ENCODE results near the gene XPR1. TPM values are rescaled to one million over a fixed set of nuclear protein-coding genes. Genes with fewer than 3 reads are reported as not detected.

Gene XPR1
- total RNA-seq, 1 donor from 2014 or later: 21.4 TPM

GRCh38 chr1:180884588-180885300, 252.9 kb downstream of the XPR1 start:
- TF ChIP-seq, protein P1, sequence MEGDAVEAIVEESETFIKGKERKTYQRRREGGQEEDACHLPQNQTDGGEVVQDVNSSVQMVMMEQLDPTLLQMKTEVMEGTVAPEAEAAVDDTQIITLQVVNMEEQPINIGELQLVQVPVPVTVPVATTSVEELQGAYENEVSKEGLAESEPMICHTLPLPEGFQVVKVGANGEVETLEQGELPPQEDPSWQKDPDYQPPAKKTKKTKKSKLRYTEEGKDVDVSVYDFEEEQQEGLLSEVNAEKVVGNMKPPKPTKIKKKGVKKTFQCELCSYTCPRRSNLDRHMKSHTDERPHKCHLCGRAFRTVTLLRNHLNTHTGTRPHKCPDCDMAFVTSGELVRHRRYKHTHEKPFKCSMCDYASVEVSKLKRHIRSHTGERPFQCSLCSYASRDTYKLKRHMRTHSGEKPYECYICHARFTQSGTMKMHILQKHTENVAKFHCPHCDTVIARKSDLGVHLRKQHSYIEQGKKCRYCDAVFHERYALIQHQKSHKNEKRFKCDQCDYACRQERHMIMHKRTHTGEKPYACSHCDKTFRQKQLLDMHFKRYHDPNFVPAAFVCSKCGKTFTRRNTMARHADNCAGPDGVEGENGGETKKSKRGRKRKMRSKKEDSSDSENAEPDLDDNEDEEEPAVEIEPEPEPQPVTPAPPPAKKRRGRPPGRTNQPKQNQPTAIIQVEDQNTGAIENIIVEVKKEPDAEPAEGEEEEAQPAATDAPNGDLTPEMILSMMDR (IDR thresholded peaks at IDR 0.05): no peak
- Mint-ChIP-seq H3K4me1 (ENCODE audit: unreplicated experiment) (peaks cover 5% of the 10 kb centered on the region), H3K27ac (ENCODE audit: unreplicated experiment) (no peak overlapping the region), H3K9me3 (ENCODE audit: unreplicated experiment) (no peaks in the 10 kb centered on the region), H3K27me3 (ENCODE audit: unreplicated experiment) (no peaks in the 10 kb centered on the region), H3K4me3 (ENCODE audit: unreplicated experiment) (no peak overlapping the region), H3K36me3 (ENCODE audit: unreplicated experiment) (peaks cover 2% of the 10 kb centered on the region)
- no peak for DNase-seq (ENCODE audit: extremely low spot score, unreplicated experiment)

GRCh38 chr1:180886338-180886737, 254.5 kb downstream of the XPR1 start:
- Mint-ChIP-seq H3K27me3 (ENCODE audit: unreplicated experiment) (no peaks in the 10 kb centered on the region), H3K4me3 (ENCODE audit: unreplicated experiment) (no peak overlapping the region), H3K4me1 (ENCODE audit: unreplicated experiment) (peaks cover 5% of the 10 kb centered on the region), H3K9me3 (ENCODE audit: unreplicated experiment) (no peaks in the 10 kb centered on the region), H3K27ac (ENCODE audit: unreplicated experiment) (no peak overlapping the region), H3K36me3 (ENCODE audit: unreplicated experiment) (no peaks in the 10 kb centered on the region)
- no peak for DNase-seq (ENCODE audit: extremely low spot score, unreplicated experiment)
- TF ChIP-seq, protein P1 (IDR thresholded peaks at IDR 0.05): no peak

DNA sequence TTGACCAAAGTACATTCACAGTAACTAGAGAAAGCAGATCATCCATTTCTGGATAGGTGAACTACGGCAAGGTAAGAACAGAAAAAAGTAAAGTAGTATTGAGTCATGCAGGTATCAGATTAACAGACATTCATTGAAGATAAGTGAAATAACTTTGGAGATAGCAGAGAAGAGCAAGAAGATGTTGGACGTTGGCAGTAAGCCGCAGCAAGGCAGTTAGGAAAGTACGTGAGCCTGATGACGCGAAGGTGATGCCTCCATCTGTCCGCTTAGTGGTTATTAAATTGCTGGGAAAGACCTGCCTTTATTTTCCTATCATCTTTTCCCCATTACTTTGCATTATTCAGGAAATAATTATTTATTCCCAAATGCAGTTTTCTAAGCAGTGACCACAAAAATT, 256.0 kb downstream of the XPR1 start:
- Mint-ChIP-seq H3K36me3 (ENCODE audit: unreplicated experiment) (no peaks in the 10 kb centered on the region), H3K9me3 (ENCODE audit: unreplicated experiment) (no peaks in the 10 kb centered on the region), H3K4me1 (ENCODE audit: unreplicated experiment) (no peaks in the 10 kb centered on the region), H3K27ac (ENCODE audit: unreplicated experiment) (no peak overlapping the region), H3K4me3 (ENCODE audit: unreplicated experiment) (no peak overlapping the region), H3K27me3 (ENCODE audit: unreplicated experiment) (no peaks in the 10 kb centered on the region)
- no peak for DNase-seq (ENCODE audit: extremely low spot score, unreplicated experiment)
- TF ChIP-seq, protein P1 (IDR thresholded peaks at IDR 0.05): no peak

DNA sequence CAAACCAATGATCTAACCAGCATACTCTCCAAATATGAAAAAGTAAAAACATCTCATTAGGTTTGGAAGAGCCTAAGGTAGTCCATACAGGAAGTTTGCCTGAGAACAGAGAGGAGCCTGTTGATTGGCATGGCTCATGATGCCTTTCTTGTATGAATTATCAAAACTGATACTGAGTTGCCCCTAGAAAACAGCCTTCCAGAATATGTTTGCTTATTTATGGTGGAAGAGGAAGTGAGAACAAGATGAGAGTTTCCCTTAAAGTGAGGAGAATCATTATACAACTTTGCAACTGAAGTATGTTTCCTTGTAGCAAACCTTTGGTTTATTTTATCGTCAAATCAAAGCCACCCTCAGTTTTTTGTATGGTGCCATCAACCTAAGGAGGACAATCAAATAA, 257.0 kb downstream of the XPR1 start:
- H3K27ac Mint-ChIP-seq (ENCODE audit: unreplicated experiment): no peak overlapping the region
- no peaks in the 10 kb centered on the region for H3K4me1 Mint-ChIP-seq (ENCODE audit: unreplicated experiment)
- DNase-seq (ENCODE audit: extremely low spot score, unreplicated experiment): no peak
- H3K9me3 Mint-ChIP-seq (ENCODE audit: unreplicated experiment): no peaks in the 10 kb centered on the region
- H3K36me3 Mint-ChIP-seq (ENCODE audit: unreplicated experiment): no peaks in the 10 kb centered on the region
- no peak overlapping the region for H3K4me3 Mint-ChIP-seq (ENCODE audit: unreplicated experiment)
- TF ChIP-seq, protein P1 (IDR thresholded peaks at IDR 0.05): no peak
- H3K27me3 Mint-ChIP-seq (ENCODE audit: unreplicated experiment): no peaks in the 10 kb centered on the region

- Mint-ChIP-seq H3K4me3 (ENCODE audit: unreplicated experiment) (no peak overlapping the region), H3K4me1 (ENCODE audit: unreplicated experiment) (no peaks in the 10 kb centered on the region), H3K9me3 (ENCODE audit: unreplicated experiment) (no peaks in the 10 kb centered on the region), H3K27me3 (ENCODE audit: unreplicated experiment) (no peaks in the 10 kb centered on the region), H3K36me3 (ENCODE audit: unreplicated experiment) (no peaks in the 10 kb centered on the region), H3K27ac (ENCODE audit: unreplicated experiment) (no peak overlapping the region)
- TF ChIP-seq, protein P1 (IDR thresholded peaks at IDR 0.05): no peak
- no peak for DNase-seq (ENCODE audit: extremely low spot score, unreplicated experiment)
These were observed 257.5 kb downstream of the XPR1 start for GRCh38 chr1:180889325-180889724.
